Left kidney (tissue), 2 donors: Measurements from ENCODE around the gene CCNG2. TPM values are rescaled to one million over a fixed set of nuclear protein-coding genes. Genes with fewer than 3 reads are reported as not detected.

Source experiments
- DNase-seq: peaks from one replicate; pipeline ENCODE4 v3.0.0-alpha.2; 2013
- polyA plus RNA-seq: library from polyadenylated mRNA; unstranded; fragments of 120-200 nt; gene quantifications from one replicate; pipeline ENCODE4 v1.2.1, GENCODE V29; 2013; ENCODE audit not compliant: insufficient read length

CCNG2 gene
- polyA plus RNA-seq, 1 donor = 155 TPM

- no peak for DNase-seq
Measured at GRCh38 chr4:77146186-77147078, 10.6 kb upstream of the CCNG2 start.

DNA sequence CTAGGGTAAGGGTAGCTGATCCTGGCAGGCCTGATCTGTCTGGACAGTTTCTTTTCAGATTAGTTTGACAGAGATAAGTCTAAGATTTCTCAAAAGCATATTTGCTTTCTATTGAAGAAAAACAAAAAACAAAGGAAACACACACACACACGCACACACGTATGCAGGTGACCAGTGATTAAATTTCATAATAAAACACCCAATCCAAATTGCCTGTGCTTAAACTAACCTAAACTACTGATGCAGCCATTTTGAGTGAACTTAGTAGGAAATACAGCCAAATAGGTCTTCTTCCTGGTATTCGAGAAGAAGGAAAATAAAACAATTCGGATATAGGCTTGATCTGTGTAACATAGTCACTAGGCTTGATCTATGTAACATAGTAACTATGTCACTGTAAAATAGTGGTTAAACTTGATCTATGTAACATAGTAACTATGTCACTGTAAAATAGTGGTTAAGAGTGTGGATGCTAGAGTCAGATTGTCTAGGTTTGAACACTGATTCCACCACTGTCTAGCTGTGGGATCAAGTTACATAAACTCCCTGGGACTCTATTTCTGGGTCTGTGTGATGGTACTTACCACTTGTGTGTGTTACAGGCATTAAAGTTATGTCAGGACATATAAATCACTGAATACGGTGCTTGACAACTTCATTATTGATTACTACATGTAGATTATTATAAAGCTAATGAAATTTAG is 9.8 kb upstream of the CCNG2 start:
- no peak for DNase-seq

DNA sequence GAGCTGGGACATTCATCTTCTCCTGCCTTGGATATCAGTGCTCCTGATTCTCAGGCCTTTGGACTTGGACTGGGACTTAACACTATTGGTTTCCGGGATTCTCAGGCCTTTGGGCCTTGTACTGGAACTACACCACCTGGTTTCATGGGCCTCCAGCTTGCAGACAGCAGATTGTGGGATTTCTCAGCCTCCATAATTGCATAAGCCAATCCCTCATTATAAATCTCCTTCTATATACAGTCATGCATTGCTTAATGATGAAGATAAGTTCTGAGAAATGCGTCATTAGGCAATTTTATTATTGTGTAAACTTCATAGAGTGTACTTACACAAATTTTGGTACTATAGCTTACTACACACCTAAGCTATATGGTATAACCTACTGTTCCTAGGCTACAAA is 8.9 kb upstream of the CCNG2 start:
- DNase-seq = no peak

DNA sequence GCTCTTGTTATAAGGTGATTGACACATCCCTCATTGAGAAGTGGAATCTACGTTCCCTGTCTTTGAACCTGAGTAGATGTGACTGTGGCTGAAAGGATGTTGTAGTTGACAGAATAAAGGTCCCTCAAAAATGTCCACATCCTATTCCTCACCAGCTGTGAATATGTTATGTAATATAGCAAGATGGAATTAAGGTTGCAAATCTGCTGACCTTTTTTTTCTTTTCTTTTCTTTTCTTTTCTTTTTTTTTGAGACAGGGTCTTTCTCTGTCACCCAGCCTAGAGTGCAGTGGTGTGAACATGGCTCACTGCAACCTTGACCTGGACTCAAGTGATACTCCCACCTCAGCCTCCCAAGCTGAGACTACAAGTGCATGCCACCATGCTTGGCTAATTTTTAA is 7.2 kb upstream of the CCNG2 start:
- DNase-seq = no peak

GRCh38 chr4:77151241-77151640 is 5.8 kb upstream of the CCNG2 start:
- no peak for DNase-seq

DNA sequence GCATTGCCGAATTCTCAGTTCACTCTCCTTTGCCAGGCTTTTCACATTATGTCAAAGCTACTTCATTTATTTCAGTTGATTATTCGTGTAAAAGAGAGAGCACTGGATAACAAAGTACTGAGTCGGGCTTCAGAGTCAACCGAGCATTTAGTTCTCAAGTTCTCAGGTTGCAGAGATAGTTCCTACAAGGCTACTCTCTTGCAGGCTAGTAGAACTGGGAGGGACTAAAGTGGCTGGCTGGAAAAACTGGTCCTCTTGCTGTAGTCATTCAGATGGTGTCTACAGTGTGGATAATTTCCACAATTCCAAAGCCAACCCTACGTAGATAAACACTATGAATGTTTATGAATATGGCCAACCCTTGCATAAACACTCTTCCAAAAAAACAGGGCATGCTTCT is 4.6 kb upstream of the CCNG2 start:
- DNase-seq = no peak

- DNase-seq = no peak
Measured at GRCh38 chr4:77153006-77153405, 4.0 kb upstream of the CCNG2 start.

GRCh38 chr4:77154065-77154464 is 2.9 kb upstream of the CCNG2 start:
- DNase-seq = no peak

DNA sequence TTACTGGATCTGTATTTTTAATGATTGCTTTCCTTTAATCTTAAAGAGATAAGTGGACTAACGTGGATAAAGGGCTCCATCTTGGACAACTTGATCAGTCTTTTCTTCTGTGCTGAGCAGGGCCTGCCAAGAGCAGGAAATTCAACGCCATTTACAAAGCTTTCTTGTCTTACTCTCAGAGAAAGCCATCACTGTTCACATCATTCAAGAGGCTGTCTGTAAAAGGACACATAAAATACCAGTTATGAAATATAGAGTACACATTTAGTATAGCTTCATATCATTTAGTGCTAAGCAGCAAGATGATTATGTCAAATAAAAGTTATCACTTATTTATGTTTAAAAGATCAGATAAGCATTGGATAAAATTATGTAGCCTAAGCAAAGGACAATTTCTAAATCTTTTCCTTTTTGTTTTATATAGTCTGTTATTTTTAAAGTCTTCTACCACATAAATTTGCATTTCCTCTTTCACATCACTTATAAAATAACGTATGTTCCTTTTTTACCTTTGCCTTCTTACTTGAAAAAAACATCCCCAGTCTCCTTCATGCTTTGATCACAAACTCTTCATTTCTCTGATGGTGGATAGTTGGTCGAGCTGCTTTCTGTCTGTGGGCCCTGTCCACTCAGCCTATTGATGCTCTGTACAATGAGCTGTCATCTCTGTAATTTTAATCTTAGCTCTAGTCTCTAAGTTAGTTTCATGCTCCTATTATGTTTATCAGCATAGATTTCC is 2.1 kb upstream of the CCNG2 start:
- DNase-seq = no peak

GRCh38 chr4:77155631-77156452 is 1.2 kb upstream of the CCNG2 start:
- no peak for DNase-seq

- peak; percentile 99 for DNase-seq
Measured at GRCh38 chr4:77156533-77156911, 485 bp upstream of the CCNG2 start.

DNA sequence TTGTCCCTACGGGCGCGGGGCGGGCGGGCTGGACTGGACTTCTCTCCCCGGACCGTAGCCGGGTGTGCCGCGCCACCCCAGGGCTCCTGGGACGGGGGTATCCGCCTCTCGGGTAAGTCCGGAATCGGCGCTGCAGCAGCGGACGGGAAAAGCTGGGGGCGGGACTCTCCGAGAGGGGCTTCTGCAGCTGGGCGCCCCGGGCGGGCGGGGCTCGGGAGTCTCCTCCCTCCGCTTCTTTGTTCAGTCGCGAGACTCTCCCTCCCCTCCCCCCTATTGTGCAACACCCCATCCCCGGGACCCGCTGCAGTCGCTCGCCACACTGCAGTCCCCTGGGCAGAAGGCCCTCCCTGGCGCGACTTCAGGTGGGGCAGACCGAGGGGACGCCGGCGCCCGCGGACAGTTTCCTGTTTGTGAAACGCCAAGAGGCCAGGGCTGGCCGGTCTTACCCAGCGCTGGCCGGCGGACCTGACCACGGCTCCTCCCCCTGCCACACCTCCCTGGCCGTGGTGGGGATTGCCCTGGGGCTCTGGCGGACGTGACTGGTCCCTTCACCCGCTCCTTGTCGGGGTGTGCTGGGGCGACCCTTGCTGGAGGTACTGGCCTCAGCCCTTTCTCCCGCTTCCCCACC is 966 bp downstream of the CCNG2 start:
- peak; percentile 89 for DNase-seq

- DNase-seq = no peak
Measured at GRCh38 chr4:77158487-77158861, 1.5 kb downstream of the CCNG2 start.

- DNase-seq = no peak
Measured at GRCh38 chr4:77159806-77160205, 2.8 kb downstream of the CCNG2 start.

- DNase-seq = no peak
Measured at GRCh38 chr4:77163641-77164040, 6.6 kb downstream of the CCNG2 start.

GRCh38 chr4:77167173-77167572 is 10.2 kb downstream of the CCNG2 start:
- DNase-seq = no peak

GRCh38 chr4:77167866-77168265 is 10.9 kb downstream of the CCNG2 start:
- no peak for DNase-seq

DNA sequence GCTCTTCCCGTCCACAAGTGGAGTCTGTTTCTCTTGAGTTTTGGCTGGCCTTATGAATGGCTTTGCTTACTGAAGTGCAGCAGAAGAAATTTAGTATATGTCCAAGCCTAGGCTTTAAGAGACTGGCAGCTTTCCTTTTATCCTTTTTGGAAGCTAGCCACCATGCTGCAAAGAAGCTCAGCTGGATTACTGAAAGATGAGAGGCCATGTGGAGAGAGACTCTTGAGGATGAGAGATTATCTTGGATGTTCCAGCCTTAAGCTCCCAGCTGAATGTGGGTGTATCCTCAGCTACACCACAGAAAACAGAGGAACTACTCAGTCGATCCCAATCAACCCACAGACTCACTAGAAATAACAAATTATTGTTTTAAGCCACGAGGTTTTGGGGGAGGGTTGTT is 12.5 kb downstream of the CCNG2 start:
- no peak for DNase-seq

DNA sequence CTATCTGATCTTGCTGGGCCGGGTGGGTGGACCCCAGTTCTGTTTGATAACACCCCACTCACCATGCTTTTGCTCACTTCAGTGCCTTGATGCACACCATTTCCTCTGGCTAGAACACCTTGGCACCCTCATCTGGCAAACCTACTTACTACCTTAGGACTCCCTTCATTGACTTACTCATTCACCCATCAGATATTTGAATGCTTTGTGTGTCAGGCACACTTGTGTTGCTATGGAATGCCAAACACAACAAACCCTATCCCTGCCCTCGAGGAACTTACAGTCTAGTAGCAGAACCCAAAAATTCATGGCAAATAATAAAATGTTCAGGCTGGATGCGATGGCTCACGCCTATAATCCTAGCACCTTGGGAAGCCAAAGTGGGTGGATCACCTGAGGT is 13.9 kb downstream of the CCNG2 start:
- DNase-seq = no peak

DNA sequence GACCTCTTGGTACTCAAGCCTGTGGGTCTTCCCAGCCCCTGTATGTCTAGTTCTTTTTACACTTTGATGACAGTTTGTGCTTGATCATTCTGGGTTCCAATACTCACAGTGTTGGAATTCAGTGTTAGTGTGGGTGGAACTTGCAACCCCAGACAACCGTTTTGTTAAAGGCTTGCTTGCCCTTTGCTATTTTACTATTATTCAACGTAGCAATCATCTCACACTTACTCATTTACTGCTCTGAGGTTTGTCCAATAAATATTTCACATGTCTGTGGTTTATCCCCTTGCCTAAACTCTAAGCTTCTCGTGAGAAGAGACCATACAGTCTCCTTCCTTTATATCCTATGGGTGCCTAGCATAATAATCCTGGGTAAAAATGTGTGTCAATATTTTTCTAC is 15.3 kb downstream of the CCNG2 start:
- no peak for DNase-seq

DNA sequence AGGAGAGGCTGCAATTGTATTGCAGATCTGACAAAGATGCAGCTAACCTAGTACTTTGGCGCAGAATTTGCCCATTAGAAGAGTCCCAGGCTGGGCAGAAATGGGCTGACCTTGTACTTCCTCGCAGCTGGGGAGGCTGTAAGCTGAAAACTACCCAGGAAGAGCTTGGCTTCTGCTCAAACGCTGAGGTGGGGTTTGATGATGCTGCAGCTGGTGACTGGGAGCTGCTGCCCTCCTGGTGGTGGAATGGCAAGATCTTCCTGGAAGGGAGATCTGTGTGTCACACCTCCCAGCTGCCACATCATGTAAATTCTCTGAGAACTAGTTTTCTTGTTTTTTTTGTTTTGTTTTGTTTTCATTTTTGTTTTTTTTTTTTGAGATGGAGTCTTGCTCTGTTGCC is 17.4 kb downstream of the CCNG2 start:
- DNase-seq = no peak

DNA sequence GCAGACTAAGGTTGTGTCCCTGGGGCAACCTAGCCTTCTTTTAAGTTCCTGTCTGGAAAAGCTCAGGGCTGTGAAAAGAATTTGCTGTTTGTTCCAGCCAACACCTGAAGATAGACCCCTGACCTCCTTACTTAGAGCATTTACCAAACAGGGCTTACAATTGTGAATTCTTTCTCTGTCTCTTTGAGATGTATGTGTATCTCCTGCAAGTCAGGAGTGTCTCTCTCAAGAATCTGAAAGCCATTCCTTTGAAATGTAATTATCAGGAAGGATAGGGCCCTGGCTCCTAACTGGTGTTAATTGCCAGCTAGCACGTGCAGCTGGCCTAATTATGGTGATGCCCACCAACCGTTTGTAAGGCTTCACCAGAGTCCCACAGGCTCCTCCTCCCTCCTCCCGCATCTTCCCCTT is 18.2 kb downstream of the CCNG2 start:
- DNase-seq = no peak
